ENCODE measurements around the gene SAMM50.

SAMM50 gene

GRCh38 chr22:44029069-44029468, 73.8 kb downstream of the SAMM50 start:
- no peak for DNase-seq (ENCODE audit: low read depth)

- DNase-seq (ENCODE audit: low read depth) = no peak
Observed at GRCh38 chr22:44030051-44030701, 74.9 kb downstream of the SAMM50 start.

GRCh38 chr22:44030702-44031082, 75.5 kb downstream of the SAMM50 start:
- DNase-seq (ENCODE audit: low read depth) = no peak

- no peak for DNase-seq (ENCODE audit: low read depth)
Observed at GRCh38 chr22:44031158-44031952, 76.1 kb downstream of the SAMM50 start.

DNA sequence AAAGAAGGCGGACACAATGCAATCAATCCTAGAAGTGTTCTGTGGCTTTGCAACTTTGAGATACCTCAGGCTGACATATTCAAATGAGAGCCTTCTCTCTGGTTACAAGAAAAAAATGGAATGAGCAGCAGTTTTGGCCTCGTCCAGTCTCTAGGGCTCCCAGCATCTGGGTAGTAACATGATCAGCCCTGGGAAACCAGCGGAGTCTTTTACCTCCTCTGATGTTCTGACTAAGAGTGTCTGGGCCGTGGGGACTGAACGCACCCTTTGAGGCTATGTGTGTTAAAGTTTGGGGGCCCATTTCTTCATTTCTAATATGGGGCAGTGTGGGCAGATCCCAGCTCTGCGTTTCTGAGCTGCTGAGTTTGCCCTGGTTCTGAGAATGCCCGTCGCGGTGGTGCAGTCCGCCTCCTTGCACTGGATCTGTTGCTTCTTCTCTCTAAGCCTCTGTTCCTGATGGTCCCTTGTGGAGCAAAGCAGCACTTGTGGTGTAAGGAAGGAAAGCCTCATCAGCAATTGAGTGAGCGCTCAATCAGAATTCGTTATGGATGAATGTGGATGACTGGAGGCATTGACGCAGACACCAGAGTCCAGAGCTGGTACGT, 77.0 kb downstream of the SAMM50 start:
- DNase-seq (ENCODE audit: low read depth) = no peak

- DNase-seq (ENCODE audit: low read depth) = no peak
Observed at GRCh38 chr22:44033287-44033686, 78.0 kb downstream of the SAMM50 start.

GRCh38 chr22:44033694-44034093, 78.5 kb downstream of the SAMM50 start:
- no peak for DNase-seq (ENCODE audit: low read depth)

DNA sequence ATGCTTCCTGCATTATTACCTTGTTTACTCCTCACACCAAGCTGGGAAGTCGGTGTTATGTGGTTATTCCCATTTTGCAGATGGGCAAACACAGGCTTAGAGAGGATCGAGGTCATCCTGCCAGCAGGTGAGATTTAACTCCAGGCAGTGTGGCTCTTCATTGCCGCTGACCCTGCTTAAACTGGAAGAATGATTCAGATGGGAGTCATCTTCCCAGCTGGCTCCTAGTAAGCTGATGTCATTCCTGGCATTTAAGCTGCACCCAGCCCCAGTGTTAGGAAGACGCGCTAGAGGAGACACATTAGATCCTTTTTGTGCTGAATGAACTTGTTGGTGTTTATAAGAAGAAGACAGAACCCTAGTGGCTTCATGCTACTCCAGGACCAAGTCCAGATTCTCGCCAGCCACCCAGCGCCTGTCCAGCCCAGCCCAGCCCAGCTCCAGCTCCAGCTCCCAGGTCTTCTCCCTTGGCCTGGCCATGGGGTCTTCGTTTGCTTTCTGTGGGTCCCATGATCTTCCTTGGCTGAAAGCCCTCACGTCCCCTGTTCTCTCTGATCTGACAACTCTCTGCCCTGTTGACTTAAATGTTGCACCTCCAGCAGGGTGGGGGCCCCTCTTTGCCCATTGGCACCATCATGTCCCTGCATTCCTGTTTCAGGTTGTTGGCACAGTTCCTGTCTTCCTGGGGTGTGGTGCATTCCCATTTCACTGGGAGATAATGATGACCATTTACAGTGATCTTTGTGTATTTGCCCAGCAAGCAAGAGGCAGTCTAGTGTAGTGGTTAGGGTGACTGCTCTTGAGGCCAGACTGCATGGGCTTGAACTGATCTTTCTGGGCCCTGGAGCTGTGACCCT, 82.5 kb downstream of the SAMM50 start:
- no peak for DNase-seq (ENCODE audit: low read depth)

GRCh38 chr22:44039566-44040171, 84.4 kb downstream of the SAMM50 start:
- no peak for DNase-seq (ENCODE audit: low read depth)

DNA sequence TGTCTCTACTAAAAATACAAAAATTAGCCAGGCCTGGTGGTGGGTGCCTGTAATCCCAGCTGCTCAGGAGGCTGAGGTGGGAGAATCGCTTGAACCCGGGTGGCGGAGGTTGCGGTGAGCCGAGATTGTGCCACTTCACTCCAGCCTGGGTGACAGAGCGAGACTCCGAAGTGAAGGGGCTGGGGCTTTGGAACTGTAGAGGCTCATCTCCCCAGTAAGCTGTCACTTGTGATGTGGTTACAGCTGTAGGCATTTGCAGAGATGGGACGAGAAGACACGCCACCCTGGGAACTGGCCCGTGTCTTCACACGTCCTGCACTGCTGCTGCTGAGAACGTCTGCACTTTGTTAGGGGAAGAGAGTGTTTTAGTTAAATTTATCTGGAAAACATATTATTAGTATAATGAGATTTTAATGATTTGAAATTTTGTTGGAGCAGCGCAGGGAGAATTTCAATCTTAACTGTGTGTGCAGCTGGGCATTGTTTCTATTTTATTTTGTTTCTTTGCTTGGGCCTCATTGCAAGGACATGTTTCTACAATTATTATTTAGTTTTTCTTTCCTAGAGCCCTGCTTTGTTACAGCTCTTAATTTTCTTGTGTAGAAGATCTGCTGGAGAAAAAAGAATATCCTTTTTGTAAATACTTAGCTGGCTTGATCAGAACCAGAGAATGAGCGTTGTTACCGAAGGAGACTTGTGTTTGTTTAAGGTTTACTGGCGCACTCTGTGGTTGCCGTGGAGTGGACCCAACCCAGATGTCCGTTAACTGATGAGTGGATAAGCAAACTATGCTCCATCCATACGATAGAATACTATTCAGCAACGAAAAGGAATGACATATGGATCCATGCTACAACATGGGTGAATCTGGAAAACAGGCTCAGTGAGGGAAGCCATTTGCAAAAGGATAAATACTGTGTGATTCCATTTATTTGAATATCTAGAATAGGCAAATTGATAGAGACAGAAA, 87.3 kb downstream of the SAMM50 start:
- DNase-seq (ENCODE audit: low read depth) = no peak

- DNase-seq (ENCODE audit: low read depth) = no peak
Observed at GRCh38 chr22:44045145-44045544, 89.9 kb downstream of the SAMM50 start.
